ENCODE results near the gene IFITM10. TPM values are rescaled to one million over a fixed set of nuclear protein-coding genes. Genes with fewer than 3 reads are reported as not detected.
"Not testable (repeated sequence)": the region's sequence is repeated elsewhere in the genome, so short reads cannot be mapped to it uniquely, and the experiment has no call there.

Gene IFITM10
- total RNA-seq, 2 donors from 2014 or later: 0.17 to 0.42 TPM

- Mint-ChIP-seq H3K27me3 (peaks cover 19% of the 10 kb centered on the region), H3K4me1 (peaks cover 5% of the 10 kb centered on the region), H3K27ac (no peak overlapping the region), H3K36me3 (ENCODE audit: low read depth) (no peaks in the 10 kb centered on the region), H3K9me3 (no peaks in the 10 kb centered on the region), H3K4me3 (no peak overlapping the region)
- ATAC-seq (replicated peaks): peak; percentile 94
Measured at GRCh38 chr11:1694064-1694845, 56.1 kb downstream of the IFITM10 start.

- ATAC-seq (replicated peaks): peak; percentile 51
- peak overlapping the region; percentile 68 for H3K4me3 Mint-ChIP-seq
- H3K36me3 Mint-ChIP-seq (ENCODE audit: low read depth): no peaks in the 10 kb centered on the region
- H3K27ac Mint-ChIP-seq: no peak overlapping the region
- peaks cover 23% of the 10 kb centered on the region for H3K27me3 Mint-ChIP-seq
- H3K4me1 Mint-ChIP-seq: peaks cover 5% of the 10 kb centered on the region
- H3K9me3 Mint-ChIP-seq: no peaks in the 10 kb centered on the region
Measured at GRCh38 chr11:1693327-1694063, 56.9 kb downstream of the IFITM10 start.

- Mint-ChIP-seq H3K4me1 (peaks cover 5% of the 10 kb centered on the region), H3K27me3 (peaks cover 21% of the 10 kb centered on the region), H3K36me3 (ENCODE audit: low read depth) (no peaks in the 10 kb centered on the region), H3K27ac (no peak overlapping the region), H3K4me3 (peak overlapping the region; percentile 68), H3K9me3 (no peaks in the 10 kb centered on the region)
- ATAC-seq (replicated peaks): no peak
Measured at GRCh38 chr11:1692708-1693326, 57.6 kb downstream of the IFITM10 start.

GRCh38 chr11:1691878-1692707, 58.3 kb downstream of the IFITM10 start:
- Mint-ChIP-seq H3K36me3 (ENCODE audit: low read depth) (no peaks in the 10 kb centered on the region), H3K4me3 (no peak overlapping the region), H3K9me3 (no peaks in the 10 kb centered on the region), H3K27ac (no peak overlapping the region), H3K27me3 (peaks cover 21% of the 10 kb centered on the region), H3K4me1 (peaks cover 5% of the 10 kb centered on the region)
- ATAC-seq (replicated peaks): no peak

GRCh38 chr11:1691026-1691877, 59.1 kb downstream of the IFITM10 start:
- H3K27me3 Mint-ChIP-seq: peaks cover 21% of the 10 kb centered on the region

GRCh38 chr11:1690167-1691025, 60.0 kb downstream of the IFITM10 start:
- no peak for ATAC-seq (replicated peaks)
- Mint-ChIP-seq H3K9me3 (no peaks in the 10 kb centered on the region), H3K36me3 (ENCODE audit: low read depth) (no peaks in the 10 kb centered on the region), H3K27me3 (peaks cover 18% of the 10 kb centered on the region), H3K27ac (no peak overlapping the region), H3K4me1 (peaks cover 5% of the 10 kb centered on the region), H3K4me3 (no peak overlapping the region)

More at GRCh38 chr11:1691026-1691877, 59.1 kb downstream of the IFITM10 start:
- Mint-ChIP-seq H3K36me3 (ENCODE audit: low read depth) (no peaks in the 10 kb centered on the region), H3K27ac (no peak overlapping the region), H3K9me3 (no peaks in the 10 kb centered on the region), H3K4me3 (no peak overlapping the region), H3K4me1 (peaks cover 5% of the 10 kb centered on the region)
- ATAC-seq (replicated peaks): no peak

GRCh38 chr11:1689250-1690166, 60.9 kb downstream of the IFITM10 start:
- not testable (repeated sequence) for H3K36me3 Mint-ChIP-seq (ENCODE audit: low read depth); ATAC-seq (replicated peaks); H3K4me1 Mint-ChIP-seq; H3K4me3 Mint-ChIP-seq; H3K27ac Mint-ChIP-seq; H3K9me3 Mint-ChIP-seq
- H3K27me3 Mint-ChIP-seq: peaks cover 18% of the 10 kb centered on the region

- not testable (repeated sequence) for H3K27ac Mint-ChIP-seq; H3K4me3 Mint-ChIP-seq; H3K36me3 Mint-ChIP-seq (ENCODE audit: low read depth); H3K9me3 Mint-ChIP-seq; H3K4me1 Mint-ChIP-seq
- ATAC-seq (replicated peaks): peak; percentile 84
- H3K27me3 Mint-ChIP-seq: peaks cover 18% of the 10 kb centered on the region
Measured at GRCh38 chr11:1688336-1688947, 62.0 kb downstream of the IFITM10 start.

GRCh38 chr11:1686220-1686619, 64.2 kb downstream of the IFITM10 start:
- H3K27me3 Mint-ChIP-seq: peaks cover 19% of the 10 kb centered on the region
- H3K4me1 Mint-ChIP-seq; H3K27ac Mint-ChIP-seq; H3K9me3 Mint-ChIP-seq; H3K36me3 Mint-ChIP-seq (ENCODE audit: low read depth); H3K4me3 Mint-ChIP-seq: not testable (repeated sequence)
- peak; percentile 11 for ATAC-seq (replicated peaks)

- not testable (repeated sequence) for H3K9me3 Mint-ChIP-seq; H3K4me1 Mint-ChIP-seq; H3K36me3 Mint-ChIP-seq (ENCODE audit: low read depth); H3K4me3 Mint-ChIP-seq; H3K27ac Mint-ChIP-seq
- peaks cover 13% of the 10 kb centered on the region for H3K27me3 Mint-ChIP-seq
- ATAC-seq (replicated peaks): peak; percentile 13
Measured at GRCh38 chr11:1684886-1685874, 65.2 kb downstream of the IFITM10 start.
